ENCODE measurements around the gene UAP1.
"Not testable (repeated sequence)": the region's sequence is repeated elsewhere in the genome, so short reads cannot be mapped to it uniquely, and the experiment has no call there.

The UAP1 gene

DNA sequence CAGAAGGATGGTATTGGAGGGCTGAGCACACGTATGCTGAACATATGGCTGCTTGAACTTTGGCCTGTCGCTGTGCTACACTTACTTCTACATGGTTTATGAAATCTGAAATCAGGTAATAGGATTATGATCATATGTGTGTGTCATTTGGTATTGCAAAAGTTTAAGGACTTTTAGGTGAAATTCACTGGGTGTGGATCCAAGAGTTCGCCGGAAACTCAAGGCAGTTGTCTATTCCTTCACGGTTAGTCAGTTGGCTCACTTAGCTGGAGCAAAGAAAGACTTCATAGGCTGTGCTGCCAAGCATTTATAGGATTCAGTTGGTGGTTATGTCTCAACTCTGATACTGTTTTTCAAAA, 927 bp downstream of the UAP1 start:
- no peak for FAIRE-seq
- no peak for DNase-seq (ENCODE audit: insufficient read length, low spot score)

DNA sequence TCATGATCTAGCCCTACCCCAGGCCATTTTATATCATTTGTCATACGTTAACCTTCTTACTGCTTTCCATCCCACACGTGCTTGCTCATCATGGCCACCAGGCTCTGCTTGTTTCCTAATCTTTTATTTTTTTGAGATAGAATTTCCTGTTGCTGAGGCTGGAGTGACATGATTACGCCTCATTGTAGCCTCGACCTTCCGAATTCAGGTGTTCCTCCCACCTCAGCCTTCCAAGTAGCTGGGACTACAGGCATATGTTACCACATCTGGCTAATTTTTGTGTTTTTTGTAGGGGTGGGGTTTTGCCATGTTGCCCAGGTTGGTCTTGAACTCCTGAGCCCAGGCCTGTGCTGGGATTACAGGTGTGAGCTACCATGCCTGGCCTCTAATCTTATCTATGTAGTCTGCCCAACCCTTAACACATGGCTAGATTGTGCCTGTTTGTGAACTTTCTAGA, 3.3 kb downstream of the UAP1 start:
- no peak for FAIRE-seq
- DNase-seq (ENCODE audit: insufficient read length, low spot score), result no peak

DNA sequence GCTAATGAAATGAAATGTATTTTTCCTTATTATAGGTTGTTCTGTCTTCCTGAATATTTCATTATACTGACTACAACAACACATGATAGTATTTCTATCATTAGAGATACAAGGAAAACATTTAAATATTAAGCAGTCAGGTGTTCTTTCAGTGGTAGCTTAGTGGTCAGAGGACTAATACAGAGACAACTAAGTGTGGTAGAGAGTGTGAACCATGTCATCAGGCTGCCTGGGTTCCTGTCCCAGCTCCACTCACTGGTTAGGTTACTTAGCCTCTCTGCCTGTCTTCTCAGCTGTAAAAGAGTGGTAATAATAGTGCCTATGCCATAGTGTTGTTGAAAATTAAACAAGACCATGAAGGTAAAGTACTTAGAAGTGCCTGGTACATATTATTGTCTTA, 3.9 kb downstream of the UAP1 start:
- no peak for FAIRE-seq

DNA sequence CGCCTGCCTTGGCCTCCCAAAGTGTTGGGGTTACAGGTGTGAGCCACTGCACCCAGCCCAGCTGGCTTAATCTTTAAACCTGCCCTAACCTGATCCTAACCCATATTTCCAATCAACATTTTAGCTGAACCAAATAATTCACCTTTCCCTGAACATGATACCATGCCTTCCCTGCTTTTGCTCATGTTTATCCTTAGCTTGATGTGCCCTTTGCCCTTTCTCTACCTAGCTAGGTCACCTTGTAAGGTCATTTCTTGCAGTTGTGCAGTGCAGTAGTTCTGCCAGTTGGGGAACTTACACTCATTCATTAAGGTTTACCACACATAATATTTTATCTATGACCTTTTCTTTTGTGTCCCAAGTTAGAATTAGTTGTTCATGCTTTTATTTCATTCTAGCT, 5.3 kb downstream of the UAP1 start:
- FAIRE-seq, result no peak
- DNase-seq (ENCODE audit: insufficient read length, low spot score), result no peak

More for the DNA sequence above, 3.9 kb downstream of the UAP1 start:
- DNase-seq (ENCODE audit: insufficient read length, low spot score), result no peak

DNA sequence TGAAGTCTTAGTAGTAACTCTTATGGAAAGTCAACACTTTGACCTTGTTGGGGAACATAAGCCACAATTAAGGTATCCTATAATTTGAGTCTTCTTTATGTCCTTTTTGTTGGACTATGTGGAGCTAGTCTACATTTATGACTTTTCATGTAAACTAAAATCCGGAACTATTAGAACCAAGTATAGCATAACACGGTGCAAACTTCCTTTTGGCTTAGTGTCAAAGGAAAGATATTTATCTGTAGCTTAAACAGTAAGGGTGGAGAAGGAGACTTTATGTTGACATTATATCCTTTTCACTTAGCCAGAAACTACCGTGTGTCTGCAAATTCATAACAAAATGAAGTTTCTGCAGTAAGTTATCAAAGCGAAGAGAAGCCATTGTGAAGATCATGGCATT, 7.3 kb downstream of the UAP1 start:
- FAIRE-seq (no peak), DNase-seq (ENCODE audit: insufficient read length, low spot score) (no peak)

DNA sequence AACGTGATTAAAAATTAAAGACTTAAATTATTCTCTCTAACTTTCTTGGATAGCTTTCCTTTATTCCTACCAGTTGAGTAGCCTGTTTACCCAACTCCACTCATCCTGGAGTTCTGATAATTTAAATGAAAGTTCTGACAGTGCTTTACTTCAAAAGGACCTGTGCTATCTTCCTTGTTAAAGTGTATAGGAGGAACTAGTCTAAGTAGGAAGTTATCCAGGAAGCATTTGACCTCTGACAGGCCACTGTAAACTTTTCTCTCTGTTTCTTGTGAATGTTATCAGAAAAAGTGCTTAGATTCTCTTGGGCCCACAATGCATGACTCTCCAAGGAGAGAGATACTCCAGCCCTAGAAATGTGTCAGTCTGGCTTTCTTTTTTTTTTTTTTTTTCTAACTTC, 9.2 kb downstream of the UAP1 start:
- FAIRE-seq (no peak), DNase-seq (ENCODE audit: insufficient read length, low spot score) (no peak)

DNA sequence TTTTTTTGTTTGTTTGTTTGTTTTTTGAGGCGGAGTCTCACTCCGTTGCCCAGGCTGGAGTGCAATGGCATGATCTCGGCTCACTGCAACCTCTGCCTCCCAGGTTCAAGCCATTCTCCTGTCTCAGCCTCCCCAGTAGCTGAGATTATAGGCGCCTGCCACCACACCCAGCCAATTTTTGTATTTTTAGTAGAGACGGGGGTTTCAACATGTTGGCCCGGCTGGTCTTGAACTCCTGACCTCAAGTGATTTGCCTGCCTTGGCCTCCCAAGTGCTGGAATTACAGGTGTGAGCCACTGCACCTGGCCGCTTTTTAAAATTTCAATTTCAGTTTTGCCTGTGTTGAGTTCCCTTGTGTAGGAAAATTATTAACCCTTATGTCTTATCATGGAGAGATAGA, 9.6 kb downstream of the UAP1 start:
- not testable (repeated sequence) for FAIRE-seq; DNase-seq (ENCODE audit: insufficient read length, low spot score)

DNA sequence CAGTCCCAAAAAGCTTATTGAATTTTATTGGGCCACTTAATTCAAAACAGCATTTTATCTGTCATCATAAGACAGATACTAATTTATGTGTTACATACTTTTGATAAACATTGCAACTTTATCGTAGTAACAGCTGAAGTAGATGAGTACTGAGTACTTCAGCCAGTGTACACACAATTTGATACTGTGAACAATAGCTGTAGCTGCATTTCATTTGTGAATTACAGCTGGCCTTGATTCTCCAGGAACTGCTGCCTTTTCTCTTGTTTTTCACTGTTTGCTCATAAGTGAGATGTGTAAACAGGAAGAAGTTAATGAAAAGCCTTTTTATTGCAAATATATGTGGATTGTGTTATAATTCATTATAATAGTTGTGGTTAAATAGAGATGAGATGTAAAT, 10.2 kb downstream of the UAP1 start:
- DNase-seq (ENCODE audit: insufficient read length, low spot score) (no peak), FAIRE-seq (no peak)

DNA sequence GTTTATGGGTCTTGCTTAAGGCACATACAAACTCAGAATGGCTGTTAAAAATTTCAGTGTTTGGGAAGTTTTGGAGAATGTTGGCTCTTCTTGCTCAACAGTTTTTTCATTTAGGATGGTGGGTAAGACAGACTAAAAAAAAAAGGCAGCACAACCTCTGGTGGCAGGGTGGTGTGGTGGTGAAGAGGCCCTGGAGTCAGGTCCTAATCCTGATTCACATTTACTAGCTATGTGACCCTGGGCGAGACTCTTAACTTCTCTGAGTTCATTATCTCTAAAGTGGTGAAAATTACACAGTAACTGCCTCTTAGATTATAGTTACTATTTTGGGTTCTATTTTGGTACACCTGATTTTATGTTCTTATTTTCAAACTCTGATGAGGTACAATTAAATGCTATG, 11.6 kb downstream of the UAP1 start:
- FAIRE-seq (no peak), DNase-seq (ENCODE audit: insufficient read length, low spot score) (no peak)

DNA sequence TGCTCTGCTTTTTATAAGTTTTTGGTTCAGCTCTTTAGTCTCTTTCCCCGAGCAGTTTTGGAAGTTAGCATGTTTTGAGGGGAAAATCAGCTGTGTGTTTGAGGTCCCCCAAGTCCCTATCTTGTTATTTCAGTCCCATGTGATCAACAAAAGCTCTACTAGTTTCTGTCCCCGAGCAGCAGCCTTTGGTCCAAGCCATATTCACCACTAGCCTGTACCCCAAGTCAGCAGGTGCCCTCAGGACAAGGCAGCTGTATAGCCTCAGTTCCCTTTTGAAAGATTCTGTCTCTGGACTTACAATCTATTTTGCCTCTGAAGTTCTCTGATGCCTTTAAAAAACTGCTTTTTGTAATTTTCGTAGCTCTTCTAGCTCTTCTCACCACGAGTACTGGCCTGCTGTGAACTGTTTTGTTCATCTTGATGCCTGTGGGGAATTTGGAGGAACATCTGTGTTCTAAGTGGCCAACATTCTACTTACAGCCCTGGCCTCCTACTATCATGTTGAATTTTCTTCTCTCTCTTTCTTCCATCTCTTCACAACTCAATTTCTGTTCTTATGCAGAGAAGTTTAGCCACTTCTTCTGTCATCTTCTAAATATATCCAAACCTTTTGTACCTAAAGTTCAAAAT, 16.7 kb downstream of the UAP1 start:
- FAIRE-seq, result no peak

DNA sequence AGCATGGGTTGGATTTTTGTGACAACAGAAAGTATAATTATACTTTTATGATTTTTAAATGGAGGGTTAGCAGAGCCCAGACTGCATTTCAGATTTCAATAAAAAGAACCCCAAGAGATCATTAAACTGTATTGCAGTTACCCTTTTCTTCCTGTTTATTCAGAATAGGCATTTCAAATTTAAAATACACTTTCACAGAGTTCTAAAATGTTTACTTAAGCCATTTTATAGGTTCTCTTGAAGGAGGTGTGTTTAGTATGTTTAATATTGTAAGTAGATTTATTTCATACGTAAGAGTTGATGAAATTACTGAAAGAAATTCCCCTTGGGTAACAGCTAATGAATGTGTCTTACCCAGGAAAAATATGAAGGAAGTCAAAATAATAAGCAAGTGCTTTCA, 17.4 kb downstream of the UAP1 start:
- no peak for FAIRE-seq
- no peak for DNase-seq (ENCODE audit: insufficient read length, low spot score)

More for the DNA sequence above, 16.7 kb downstream of the UAP1 start:
- DNase-seq (ENCODE audit: insufficient read length, low spot score), result no peak

DNA sequence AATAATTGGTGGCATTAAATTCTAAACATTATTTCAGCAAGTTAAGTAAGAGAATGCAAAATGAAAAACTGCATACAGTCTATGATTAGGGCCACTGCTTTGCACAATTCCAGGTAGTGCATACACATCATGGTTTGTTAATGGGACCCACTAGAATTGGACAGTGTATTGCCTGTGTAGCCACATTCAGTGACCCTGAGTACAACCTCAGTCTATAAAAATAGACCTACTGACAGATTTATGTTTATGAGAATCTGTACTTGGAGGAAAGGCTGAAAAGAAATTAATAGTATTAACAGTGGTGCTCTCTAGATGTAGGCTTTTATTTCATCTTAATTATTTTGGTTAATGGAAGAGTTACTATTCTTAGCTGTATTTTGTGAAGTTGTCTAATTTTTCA, 18.8 kb downstream of the UAP1 start:
- no peak for FAIRE-seq
- no peak for DNase-seq (ENCODE audit: insufficient read length, low spot score)

DNA sequence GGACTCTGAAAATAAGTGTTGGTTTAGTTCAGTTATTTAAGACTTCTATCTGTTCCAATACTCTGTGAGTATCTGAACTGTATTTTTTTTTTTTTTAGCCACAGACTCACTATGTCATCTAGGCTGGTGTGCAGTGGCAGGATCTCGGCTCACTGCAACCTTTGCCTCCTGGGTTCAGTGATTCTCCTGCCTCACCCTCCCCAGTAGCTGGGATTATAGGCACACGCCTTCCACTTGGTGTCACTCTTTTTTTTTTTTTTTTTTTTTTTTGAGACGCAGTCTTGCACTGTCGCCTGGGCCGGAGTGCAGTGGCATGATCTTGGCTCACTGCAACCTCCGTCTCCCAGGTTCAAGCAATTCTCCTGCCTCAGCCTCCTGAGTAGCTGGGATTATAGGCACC, 21.4 kb downstream of the UAP1 start:
- FAIRE-seq; DNase-seq (ENCODE audit: insufficient read length, low spot score): not testable (repeated sequence)

DNA sequence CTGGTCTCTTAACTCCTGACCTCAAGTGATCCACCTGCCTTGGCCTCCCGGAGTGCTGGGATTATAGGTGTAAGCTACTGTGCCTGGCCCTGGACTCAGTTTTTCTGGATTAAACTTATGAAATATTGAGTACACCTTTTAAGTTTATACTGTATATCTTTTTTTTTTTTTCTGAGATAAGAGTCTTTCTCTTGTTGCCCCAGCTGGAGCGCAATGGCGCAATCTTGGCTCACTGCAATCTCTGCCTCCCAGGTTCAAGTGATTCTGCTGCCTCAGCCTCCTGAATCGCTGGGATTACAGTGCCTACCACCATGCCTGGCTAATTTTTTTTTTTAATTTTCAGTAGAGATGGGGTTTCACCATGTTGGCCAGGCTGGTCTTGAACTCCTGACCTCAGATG, 23.6 kb downstream of the UAP1 start:
- DNase-seq (ENCODE audit: insufficient read length, low spot score); FAIRE-seq: not testable (repeated sequence)

DNA sequence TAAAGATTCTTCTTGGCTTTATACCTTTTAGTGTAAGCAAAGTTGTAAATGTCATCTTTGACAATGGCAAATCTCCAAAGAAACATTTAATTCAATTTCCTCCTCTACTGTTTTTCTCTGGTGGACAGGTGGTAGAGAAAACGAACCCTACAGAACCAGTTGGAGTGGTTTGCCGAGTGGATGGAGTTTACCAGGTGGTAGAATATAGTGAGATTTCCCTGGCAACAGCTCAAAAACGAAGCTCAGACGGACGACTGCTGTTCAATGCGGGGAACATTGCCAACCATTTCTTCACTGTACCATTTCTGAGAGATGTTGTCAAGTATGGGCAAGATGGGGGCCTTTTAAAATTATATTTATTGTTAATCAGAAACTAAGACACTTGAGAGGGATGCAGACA, 25.8 kb downstream of the UAP1 start:
- FAIRE-seq (no peak), DNase-seq (ENCODE audit: insufficient read length, low spot score) (no peak)

DNA sequence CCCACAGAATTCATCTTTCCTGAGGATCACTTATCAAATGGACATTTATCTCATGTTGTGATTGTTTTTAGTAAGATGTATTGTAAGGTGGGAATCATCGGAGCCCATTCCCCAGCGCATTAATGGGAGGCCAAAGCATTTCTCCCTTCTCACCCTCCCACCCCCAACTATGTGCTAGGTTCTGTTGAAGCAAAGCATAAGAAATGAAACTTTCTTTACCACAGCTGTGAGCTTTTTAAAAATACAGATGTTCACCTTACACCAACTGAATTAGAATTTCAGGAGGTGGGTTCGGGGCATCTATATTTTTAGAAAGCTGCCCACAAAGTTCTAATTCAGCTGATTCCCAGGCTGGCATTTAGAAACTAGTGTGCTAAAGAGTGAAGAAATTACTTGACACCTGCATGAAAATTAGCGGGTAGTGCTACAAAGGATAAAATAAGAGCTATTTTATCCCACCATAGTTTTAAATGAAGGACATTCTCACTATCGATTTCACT, 26.3 kb downstream of the UAP1 start:
- FAIRE-seq, result no peak
- no peak for DNase-seq (ENCODE audit: insufficient read length, low spot score)

DNA sequence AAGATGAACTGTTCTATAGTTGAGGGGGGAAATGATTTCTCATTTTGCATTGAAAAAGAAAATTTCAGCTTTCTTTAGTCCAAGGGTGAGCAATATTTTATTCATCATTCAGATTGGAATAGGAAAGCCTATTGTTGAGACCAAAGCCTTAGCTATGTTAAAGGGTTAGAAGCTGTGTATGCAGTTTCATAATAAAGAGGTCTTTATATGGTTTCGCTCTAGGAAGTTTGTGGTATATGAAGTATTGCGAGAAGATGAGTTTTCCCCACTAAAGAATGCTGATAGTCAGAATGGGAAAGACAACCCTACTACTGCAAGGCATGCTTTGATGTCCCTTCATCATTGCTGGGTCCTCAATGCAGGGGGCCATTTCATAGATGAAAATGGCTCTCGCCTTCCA, 28.6 kb downstream of the UAP1 start:
- no peak for DNase-seq (ENCODE audit: insufficient read length, low spot score)
- FAIRE-seq, result no peak

DNA sequence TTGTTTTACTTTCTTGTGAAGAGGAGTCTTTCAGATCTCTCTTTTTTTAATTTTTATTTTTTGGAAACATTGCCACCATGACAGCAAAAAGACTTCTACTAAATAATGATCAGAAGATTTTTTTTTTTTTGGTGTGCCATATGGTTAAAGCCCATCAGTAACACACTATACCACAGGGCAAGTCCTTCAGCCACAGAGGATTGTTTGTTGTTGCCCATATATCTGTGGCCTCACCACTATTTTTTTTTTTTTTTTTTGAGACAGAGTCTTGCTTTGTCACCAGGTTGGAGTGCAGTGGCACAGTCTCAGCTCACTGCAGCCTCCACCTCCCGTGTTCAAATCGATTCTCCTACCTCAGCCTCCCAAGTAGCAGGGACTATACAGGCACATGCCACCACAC, 29.2 kb downstream of the UAP1 start:
- DNase-seq (ENCODE audit: insufficient read length, low spot score), result no peak
- no peak for FAIRE-seq

DNA sequence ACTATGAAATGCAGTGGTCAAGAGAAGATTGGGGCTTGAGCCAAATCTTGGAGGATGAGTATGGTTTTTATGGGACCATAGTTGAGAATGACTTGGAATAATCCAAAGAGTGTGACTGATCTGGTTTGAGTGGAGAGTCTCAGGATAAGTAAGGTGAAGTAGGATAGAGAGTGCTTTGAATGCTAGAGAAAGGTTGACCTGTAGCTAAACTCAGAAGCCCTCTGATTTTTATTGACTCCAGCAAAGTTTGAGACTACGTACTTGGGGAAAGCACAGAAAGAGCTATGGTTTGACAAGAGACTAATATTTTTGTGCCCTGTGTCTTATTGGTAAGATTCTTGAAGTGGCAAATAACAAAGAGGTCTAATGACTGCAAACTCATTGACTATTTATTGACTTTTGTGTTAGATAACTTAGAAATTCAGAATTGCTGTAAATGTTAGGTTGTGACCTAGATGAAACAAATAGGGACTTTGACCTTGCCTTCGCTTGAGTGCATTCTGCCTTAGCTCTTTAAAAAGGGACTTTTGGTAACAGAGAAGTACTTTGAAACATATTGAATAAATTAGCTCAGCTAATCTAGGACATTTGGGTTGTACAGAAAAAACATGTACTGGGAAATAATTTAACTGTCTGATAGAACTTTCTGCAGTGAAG, 35.1 kb downstream of the UAP1 start:
- no peak for FAIRE-seq
- DNase-seq (ENCODE audit: insufficient read length, low spot score), result no peak

DNA sequence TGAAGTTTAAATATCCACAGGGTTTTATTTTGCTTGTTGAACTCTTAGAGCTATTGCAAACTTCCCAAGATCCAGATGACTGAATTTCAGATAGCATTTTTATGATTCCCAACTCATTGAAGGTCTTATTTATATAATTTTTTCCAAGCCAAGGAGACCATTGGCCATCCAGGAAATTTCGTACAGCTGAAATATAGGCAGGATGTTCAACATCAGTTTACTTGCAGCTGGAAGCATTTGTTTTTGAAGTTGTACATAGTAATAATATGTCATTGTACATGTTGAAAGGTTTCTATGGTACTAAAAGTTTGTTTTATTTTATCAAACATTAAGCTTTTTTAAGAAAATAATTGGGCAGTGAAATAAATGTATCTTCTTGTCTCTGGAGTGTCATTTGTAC, 37.9 kb downstream of the UAP1 start:
- no peak for FAIRE-seq
- DNase-seq (ENCODE audit: insufficient read length, low spot score), result no peak

DNA sequence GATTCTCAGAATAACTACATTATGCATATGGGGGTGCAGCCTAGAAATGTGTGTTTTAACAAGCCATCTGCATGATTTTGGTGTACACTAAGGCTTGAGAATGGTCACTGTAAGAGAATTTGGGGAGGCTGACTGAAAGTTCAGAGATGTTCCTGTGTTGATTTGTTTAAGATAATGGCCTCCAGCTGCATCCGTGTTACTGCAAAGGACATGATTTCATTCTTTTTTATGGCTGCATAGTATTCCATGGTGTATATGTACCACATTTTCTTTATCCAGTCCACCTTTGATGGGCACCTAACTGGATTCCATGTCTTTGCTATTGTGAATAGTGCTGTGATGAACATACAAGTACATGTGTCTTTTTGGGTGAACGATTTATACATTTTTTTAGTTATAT, 41.6 kb downstream of the UAP1 start:
- not testable (repeated sequence) for FAIRE-seq; DNase-seq (ENCODE audit: insufficient read length, low spot score)

DNA sequence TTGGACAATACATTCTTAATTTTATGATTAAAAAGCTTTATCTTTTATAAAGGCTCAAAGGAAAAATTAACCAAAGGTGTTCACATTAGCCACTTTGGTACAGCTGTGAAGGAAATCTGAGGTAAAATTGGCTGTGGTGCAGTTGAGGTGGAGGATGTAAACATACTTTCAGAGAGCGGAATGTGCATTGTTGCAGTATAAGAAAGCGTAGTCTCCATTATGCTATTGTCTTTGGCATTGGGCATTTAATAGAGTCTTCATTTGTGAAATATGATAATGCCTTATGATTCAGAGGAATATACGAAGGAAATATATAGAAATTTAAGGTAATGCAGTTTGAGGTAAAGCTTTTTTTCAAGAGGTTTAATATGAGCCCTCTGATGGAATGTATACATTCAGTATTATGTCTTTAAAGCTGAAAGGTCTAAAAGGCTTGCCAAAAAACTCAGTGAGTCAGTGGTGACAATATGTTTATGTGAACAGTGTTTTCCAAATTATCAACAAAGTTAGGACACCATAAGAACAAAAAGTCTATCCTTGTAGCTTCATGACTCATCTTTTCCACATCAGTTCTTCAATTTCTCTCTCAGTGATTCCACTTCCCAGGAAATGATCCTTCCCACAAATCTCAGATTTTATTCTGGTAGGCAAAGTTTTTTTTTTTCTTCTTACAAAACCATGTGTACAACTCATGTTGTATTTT, 43.9 kb downstream of the UAP1 start:
- no peak for FAIRE-seq
- DNase-seq (ENCODE audit: insufficient read length, low spot score), result peak; percentile 32

Measured in HTR-8/SVneo (cell line).